Measurements from ENCODE around the gene DAB2.

DAB2 gene

DNA sequence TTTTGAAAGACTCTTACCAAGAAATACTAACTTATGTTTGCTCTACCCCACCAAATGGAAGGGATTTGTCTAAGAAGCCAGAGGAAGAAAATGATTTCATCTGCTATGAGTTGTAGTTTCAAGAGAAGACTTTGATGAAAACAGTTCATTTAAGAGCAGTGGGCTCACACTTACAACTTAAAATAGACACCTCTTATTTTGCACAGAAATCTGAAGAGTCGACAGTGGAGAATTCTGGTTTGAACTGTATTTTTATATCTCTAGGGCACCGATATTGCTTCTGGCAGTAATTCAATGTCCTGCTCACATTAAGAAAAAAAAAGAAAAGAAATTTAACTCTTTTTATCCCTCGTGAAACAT lies 1.9 kb upstream of the DAB2 start:
- TF ChIP-seq PAX5 (IDR thresholded peaks at IDR 0.05; ENCODE audit: insufficient read depth, low read length, severe bottlenecking) (no peak), POLR2AphosphoS5 (IDR thresholded peaks at IDR 0.05; ENCODE audit: low read depth, low read length) (no peak), SPI1 (IDR thresholded peaks at IDR 0.05; ENCODE audit: low read depth, low read length) (no peak), TAF1 (IDR thresholded peaks at IDR 0.05; ENCODE audit: low read depth, low read length) (no peak), POU2F2 (IDR thresholded peaks at IDR 0.05; ENCODE audit: low read depth, low read length) (no peak), POLR2A (IDR thresholded peaks at IDR 0.05; ENCODE audit: low read depth, low read length) (no peak)
- FAIRE-seq (no peak), DNase-seq (ENCODE audit: insufficient read length, low spot score) (no peak)

DNA sequence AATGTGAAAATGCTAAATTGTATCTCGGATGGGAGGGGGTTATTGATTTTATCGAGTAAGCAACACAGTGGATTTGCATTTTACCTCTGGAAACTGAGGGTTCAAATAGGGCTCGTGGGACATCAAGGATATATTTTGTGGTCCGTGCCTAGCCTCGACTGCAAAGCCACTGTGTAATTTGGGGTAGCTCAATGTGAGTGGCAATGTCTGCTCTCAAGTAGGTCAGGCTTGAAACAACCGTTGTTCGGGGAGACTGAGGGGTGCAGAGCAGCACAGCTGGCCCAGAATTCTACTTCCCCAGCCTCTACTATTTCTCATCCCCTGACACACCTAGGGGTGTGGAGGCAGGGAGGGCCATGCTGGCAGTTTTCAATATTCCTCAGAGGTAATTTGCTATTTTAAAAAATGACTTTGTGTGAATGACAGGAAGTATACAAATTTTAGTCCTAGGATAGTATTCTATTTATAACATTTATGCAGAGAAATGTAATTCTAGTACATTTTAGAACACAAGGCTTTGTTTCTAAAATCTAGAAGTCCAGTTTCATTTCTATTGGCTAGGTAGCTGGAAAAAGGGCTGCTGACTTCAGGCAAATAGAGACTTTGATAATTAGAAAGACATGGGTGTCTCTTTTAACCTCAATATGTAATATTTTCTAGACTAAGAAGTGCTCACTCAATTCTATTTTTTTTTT lies 1.4 kb upstream of the DAB2 start:
- no peak for TF ChIP-seq POU2F2 (IDR thresholded peaks at IDR 0.05; ENCODE audit: low read depth, low read length)
- no peak for TF ChIP-seq SPI1 (IDR thresholded peaks at IDR 0.05; ENCODE audit: low read depth, low read length)
- no peak for TF ChIP-seq PAX5 (IDR thresholded peaks at IDR 0.05; ENCODE audit: insufficient read depth, low read length, severe bottlenecking)
- no peak for TF ChIP-seq TAF1 (IDR thresholded peaks at IDR 0.05; ENCODE audit: low read depth, low read length)
- no peak for TF ChIP-seq POLR2A (IDR thresholded peaks at IDR 0.05; ENCODE audit: low read depth, low read length)
- TF ChIP-seq POLR2AphosphoS5 (IDR thresholded peaks at IDR 0.05; ENCODE audit: low read depth, low read length): no peak
- DNase-seq (ENCODE audit: insufficient read length, low spot score) (no peak), FAIRE-seq (no peak)

DNA sequence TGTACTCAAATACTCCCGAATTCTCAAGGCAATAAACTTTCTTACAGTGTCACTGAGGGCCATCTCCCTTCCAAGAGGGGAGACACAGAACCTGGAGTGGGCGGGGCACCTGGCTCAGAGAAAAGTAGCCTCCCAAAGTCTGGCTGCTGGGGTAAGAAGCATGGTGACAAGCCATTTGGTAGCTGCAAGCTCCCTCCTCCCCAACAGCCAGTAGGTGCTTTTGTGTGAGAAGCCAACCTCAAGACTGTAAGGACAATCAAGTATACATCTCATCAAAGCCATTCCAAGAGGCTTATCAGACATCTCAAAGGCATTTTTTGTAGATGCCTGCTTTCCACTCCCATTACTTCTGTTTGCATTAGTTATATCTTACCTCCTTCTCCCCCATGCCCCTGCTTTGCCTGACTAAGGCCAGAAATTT lies 1.4 kb downstream of the DAB2 start:
- FAIRE-seq: no peak
- no peak for TF ChIP-seq POU2F2 (IDR thresholded peaks at IDR 0.05; ENCODE audit: low read depth, low read length)
- TF ChIP-seq TAF1 (IDR thresholded peaks at IDR 0.05; ENCODE audit: low read depth, low read length): no peak
- no peak for TF ChIP-seq PAX5 (IDR thresholded peaks at IDR 0.05; ENCODE audit: insufficient read depth, low read length, severe bottlenecking)
- no peak for TF ChIP-seq SPI1 (IDR thresholded peaks at IDR 0.05; ENCODE audit: low read depth, low read length)
- DNase-seq (ENCODE audit: insufficient read length, low spot score): no peak

DNA sequence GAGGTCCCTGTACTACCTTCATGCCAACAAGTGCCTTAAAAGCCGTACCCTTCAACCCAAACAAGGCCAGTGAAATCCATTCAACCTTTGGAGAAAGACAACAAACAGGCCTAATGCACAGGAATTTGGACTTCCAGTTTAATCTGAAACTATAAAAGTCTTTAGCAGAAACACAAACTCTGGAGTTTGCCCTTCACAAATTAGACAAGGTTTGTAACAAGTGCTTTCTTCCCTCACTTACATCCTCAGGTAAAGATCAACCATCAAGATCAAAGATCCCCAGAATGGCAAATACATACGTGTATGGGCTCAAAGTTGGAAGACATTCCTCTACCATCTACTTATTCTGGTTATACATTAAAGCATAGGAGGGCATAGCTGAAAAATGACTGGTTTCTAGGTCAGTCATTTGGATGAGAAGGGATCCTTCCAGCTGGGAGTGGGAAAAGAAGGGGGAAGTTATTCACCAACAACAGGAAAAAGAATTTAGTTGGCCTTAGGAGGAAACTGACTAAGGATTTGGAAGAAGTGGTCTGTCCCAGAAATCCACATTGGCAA lies 2.0 kb downstream of the DAB2 start:
- DNase-seq (ENCODE audit: insufficient read length, low spot score) (no peak), FAIRE-seq (no peak)
- TF ChIP-seq POLR2A (IDR thresholded peaks at IDR 0.05; ENCODE audit: low read depth, low read length) (no peak), TAF1 (IDR thresholded peaks at IDR 0.05; ENCODE audit: low read depth, low read length) (no peak), POLR2AphosphoS5 (IDR thresholded peaks at IDR 0.05; ENCODE audit: low read depth, low read length) (no peak), PAX5 (IDR thresholded peaks at IDR 0.05; ENCODE audit: insufficient read depth, low read length, severe bottlenecking) (no peak), POU2F2 (IDR thresholded peaks at IDR 0.05; ENCODE audit: low read depth, low read length) (no peak), SPI1 (IDR thresholded peaks at IDR 0.05; ENCODE audit: low read depth, low read length) (no peak)

DNA sequence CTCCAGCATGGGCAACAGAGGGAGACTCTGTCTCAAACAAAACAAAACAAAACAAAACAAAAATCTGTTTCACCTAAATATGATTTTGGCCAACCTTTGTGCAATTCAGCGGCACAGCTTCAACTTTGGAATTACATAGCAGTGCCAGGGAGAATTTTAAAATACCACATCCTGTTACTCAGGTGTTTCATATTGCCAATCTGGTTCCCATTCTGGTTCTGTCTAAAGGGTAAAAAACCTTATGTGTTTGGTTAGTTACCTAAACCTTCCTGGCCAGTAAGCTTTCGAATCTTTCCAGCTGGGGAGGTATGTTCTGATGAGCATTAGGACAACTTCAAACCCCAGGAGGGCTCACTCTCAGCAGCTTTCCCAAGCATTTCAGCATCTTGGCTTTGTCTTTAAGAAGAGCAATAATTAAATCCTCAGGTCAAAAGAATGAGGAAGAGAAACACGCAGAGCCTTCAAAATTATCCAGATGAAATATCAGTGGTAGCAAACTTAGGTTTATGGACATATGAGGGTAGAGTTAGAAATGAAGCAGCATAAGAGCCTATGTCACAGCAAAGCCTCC lies 2.7 kb downstream of the DAB2 start:
- TF ChIP-seq PAX5 (IDR thresholded peaks at IDR 0.05; ENCODE audit: insufficient read depth, low read length, severe bottlenecking) (no peak), POLR2AphosphoS5 (IDR thresholded peaks at IDR 0.05; ENCODE audit: low read depth, low read length) (no peak), SPI1 (IDR thresholded peaks at IDR 0.05; ENCODE audit: low read depth, low read length) (no peak)
- FAIRE-seq (no peak), DNase-seq (ENCODE audit: insufficient read length, low spot score) (no peak)

DNA sequence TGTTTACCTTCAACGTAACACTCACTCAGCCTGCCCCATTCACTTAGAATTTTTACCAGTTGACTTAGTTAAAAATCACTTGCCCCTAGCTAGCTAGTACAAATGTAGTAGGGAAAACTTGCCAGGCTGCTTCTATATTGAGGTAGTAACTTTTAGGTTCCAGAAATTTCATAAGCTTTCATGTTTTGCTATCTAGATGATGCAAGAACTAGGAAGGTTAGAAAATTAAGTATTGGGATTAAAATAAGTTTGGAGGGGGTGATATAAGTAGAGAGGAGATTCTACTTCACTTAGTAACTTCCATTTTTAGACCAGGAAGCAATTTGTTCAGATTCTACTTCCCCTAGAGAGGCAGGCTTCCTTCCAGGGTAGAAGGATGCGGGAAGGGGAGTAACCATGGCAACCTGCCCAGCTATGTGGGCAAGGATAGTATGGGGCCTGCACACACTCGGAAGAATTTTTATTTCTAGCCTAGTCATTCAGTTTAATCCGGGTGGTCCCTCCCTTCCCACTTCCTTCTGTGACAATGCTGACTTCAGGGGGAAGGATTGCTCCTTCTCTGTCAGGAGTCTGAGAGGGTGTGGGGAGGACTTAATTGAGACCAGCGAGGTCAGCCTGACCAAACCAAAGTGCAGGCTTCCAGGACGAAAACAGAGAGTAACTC lies 4.2 kb downstream of the DAB2 start:
- DNase-seq (ENCODE audit: insufficient read length, low spot score) (no peak), FAIRE-seq (no peak)
- TF ChIP-seq SPI1 (IDR thresholded peaks at IDR 0.05; ENCODE audit: low read depth, low read length) (no peak), PAX5 (IDR thresholded peaks at IDR 0.05; ENCODE audit: insufficient read depth, low read length, severe bottlenecking) (no peak), POLR2A (IDR thresholded peaks at IDR 0.05; ENCODE audit: low read depth, low read length) (no peak), POU2F2 (IDR thresholded peaks at IDR 0.05; ENCODE audit: low read depth, low read length) (no peak), TAF1 (IDR thresholded peaks at IDR 0.05; ENCODE audit: low read depth, low read length) (no peak), POLR2AphosphoS5 (IDR thresholded peaks at IDR 0.05; ENCODE audit: low read depth, low read length) (no peak)

DNA sequence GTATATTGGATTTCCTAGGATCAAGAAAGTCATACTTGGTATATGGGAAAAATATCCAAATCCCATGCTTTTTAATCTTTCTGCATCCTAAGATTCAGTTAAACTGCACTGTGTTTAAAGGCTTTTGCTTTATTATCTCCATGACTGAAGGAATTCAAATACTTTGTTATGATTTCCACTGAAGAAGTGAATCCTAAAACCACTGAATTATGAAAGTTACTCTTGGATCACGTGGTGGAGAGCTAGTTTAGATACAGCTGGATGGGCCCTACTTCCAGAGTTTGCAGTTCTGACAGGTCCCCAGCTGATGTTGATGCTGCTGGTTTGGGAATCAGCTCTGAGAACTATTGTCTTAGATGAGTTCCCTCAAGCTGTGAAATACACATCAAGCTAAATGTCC lies 5.0 kb downstream of the DAB2 start:
- no peak for TF ChIP-seq SPI1 (IDR thresholded peaks at IDR 0.05; ENCODE audit: low read depth, low read length)
- no peak for TF ChIP-seq TAF1 (IDR thresholded peaks at IDR 0.05; ENCODE audit: low read depth, low read length)
- no peak for TF ChIP-seq PAX5 (IDR thresholded peaks at IDR 0.05; ENCODE audit: insufficient read depth, low read length, severe bottlenecking)
- no peak for TF ChIP-seq POLR2AphosphoS5 (IDR thresholded peaks at IDR 0.05; ENCODE audit: low read depth, low read length)
- no peak for TF ChIP-seq POLR2A (IDR thresholded peaks at IDR 0.05; ENCODE audit: low read depth, low read length)
- no peak for TF ChIP-seq POU2F2 (IDR thresholded peaks at IDR 0.05; ENCODE audit: low read depth, low read length)
- no peak for FAIRE-seq
- no peak for DNase-seq (ENCODE audit: insufficient read length, low spot score)

DNA sequence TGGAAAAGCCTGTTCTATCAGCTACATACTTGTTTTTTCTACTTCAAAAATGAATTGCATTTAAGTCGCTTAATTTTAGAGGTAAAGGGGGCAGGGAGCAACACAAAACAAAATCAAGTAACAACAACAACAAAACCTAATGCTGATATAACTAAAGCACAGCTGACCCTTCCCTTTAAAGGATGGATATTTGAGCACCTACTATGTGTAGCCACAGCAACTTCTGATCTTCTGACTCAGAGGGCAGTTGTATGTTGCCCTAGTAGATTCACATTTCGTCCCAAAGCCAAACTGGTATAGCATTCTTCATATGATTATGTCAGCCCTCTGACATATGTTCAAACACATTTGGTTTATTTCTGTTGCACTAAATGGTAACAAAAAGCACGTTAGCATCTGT lies 6.8 kb downstream of the DAB2 start:
- DNase-seq (ENCODE audit: insufficient read length, low spot score) (no peak), FAIRE-seq (no peak)
- TF ChIP-seq POU2F2 (IDR thresholded peaks at IDR 0.05; ENCODE audit: low read depth, low read length) (no peak), TAF1 (IDR thresholded peaks at IDR 0.05; ENCODE audit: low read depth, low read length) (no peak), SPI1 (IDR thresholded peaks at IDR 0.05; ENCODE audit: low read depth, low read length) (no peak), POLR2A (IDR thresholded peaks at IDR 0.05; ENCODE audit: low read depth, low read length) (no peak), PAX5 (IDR thresholded peaks at IDR 0.05; ENCODE audit: insufficient read depth, low read length, severe bottlenecking) (no peak), POLR2AphosphoS5 (IDR thresholded peaks at IDR 0.05; ENCODE audit: low read depth, low read length) (no peak)

DNA sequence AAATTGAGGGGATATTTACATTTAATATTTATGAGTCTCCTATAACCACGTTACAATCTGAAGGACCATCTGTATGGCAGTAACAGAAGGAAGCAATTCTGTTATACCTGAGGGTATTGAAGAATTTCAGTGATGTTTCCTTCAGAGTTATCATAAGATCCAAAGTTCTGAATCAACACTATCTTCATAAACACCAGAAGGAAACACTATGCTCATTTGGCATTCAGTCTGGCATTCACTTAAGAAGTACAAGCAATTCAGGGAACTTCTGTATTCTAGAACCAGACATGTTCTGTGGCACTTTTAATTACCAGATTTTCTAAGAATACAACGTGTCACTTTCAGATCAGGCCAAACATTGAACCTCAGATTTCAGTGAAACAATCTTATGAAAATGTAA lies 9.6 kb downstream of the DAB2 start:
- TF ChIP-seq SPI1 (IDR thresholded peaks at IDR 0.05; ENCODE audit: low read depth, low read length) (no peak), POLR2A (IDR thresholded peaks at IDR 0.05; ENCODE audit: low read depth, low read length) (no peak), POU2F2 (IDR thresholded peaks at IDR 0.05; ENCODE audit: low read depth, low read length) (no peak), TAF1 (IDR thresholded peaks at IDR 0.05; ENCODE audit: low read depth, low read length) (no peak), POLR2AphosphoS5 (IDR thresholded peaks at IDR 0.05; ENCODE audit: low read depth, low read length) (no peak), PAX5 (IDR thresholded peaks at IDR 0.05; ENCODE audit: insufficient read depth, low read length, severe bottlenecking) (no peak)
- FAIRE-seq (no peak), DNase-seq (ENCODE audit: insufficient read length, low spot score) (no peak)

Measured in GM12891 (cell line).